HG03460 (cell line): ENCODE data around the gene LHX4.

Experiments
- ATAC-seq: cut with Tn5 transposase; IDR thresholded peaks from one replicate; pipeline ENCODE4 v1.9.1; 2021; ENCODE audit not compliant: unreplicated experiment

Gene LHX4

GRCh38 chr1:180241716-180242544 is 11.9 kb downstream of the LHX4 start:
- ATAC-seq, result no peak

- no peak for ATAC-seq
These were observed 13.6 kb downstream of the LHX4 start for GRCh38 chr1:180243517-180244221.

- ATAC-seq, result no peak
These were observed 14.8 kb downstream of the LHX4 start for GRCh38 chr1:180244840-180245239.

DNA sequence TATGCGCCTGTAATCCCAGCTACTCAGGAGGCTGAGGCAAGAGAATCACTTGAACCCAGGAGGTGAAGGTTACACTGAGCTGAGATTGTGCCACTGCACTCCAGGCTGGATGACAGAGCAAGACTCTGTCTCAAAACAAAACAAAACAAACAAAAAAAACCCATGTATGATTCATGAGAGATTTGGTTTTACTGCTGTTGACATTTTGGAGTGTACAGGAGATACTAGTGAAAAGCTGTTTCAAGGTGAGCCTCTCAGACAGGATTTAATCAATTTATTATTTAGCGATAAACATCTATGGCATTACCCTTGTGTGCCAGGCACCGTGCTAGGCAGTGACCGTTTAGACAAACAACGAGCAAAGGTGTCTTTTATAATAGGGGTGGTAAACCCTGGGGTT is 16.5 kb downstream of the LHX4 start:
- no peak for ATAC-seq

DNA sequence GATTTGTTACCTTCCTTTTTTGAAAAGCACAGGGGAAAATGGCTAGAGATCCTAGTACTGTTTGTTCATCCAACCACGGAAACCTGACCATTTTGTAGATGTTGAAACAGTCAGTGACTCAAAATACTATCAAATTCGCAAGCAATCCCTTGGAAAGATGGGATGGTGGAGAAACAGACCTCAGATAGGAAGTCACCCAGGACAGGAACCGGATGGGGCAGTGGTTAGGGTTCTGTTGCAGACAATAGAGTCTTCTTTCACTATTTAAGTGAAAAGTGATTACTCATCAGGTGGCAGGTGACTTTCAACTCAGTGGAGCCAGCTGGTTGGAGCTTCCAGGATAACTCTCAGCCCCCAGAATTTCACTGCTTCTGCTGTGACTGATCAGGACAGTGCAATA is 17.0 kb downstream of the LHX4 start:
- ATAC-seq, result no peak

- no peak for ATAC-seq
These were observed 17.5 kb downstream of the LHX4 start for GRCh38 chr1:180247580-180247979.

- ATAC-seq, result no peak
These were observed 18.1 kb downstream of the LHX4 start for GRCh38 chr1:180248176-180248575.

DNA sequence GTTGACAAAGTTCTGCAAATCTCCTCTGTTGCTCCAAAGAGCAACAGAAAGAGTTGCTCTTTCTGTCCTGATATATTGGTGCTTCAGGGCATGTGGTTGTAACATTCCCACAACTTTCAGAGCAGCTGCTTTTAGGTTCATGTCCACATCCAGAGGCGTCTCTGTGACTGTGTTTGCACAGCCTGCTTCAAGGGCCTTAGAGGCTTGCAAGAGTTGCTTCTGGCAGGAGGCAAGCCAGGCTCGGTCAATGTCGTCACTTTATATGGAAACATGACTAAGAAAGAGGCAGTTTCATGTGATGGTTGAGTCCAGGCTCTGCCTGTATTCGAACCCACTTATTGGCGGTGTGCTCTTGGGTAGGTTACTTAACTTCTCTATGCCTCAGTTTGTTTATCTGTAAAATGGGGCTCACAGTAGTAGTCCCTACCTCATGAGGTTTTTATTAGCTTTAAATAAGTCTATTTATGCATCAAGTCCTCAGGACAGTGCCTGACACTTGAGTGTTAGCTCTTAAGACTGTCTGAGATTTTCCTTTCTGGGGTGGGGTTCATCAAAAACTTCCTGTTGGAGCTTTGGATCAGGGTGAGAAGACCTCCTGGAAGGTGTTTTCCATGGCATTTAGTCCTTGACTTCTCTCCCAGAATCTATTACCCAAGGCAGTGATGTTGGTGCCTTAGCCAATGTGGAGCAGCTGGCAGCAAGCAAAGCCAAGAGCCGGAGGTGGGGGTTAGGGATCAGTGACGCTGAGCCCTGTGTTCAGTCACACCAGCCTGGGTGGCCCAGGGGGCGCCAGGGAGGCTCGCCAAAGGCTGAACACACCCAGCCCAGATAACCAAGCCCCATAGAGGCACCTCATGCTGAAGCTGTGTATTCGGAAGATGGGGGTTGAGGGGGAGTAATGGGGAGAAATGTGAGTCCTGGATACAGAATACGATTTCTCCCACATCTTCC is 18.9 kb downstream of the LHX4 start:
- ATAC-seq, result no peak

- no peak for ATAC-seq
These were observed 19.8 kb downstream of the LHX4 start for GRCh38 chr1:180249725-180250498.

GRCh38 chr1:180250499-180250770 is 20.4 kb downstream of the LHX4 start:
- ATAC-seq, result no peak

- no peak for ATAC-seq
These were observed 20.9 kb downstream of the LHX4 start for GRCh38 chr1:180250883-180251509.

DNA sequence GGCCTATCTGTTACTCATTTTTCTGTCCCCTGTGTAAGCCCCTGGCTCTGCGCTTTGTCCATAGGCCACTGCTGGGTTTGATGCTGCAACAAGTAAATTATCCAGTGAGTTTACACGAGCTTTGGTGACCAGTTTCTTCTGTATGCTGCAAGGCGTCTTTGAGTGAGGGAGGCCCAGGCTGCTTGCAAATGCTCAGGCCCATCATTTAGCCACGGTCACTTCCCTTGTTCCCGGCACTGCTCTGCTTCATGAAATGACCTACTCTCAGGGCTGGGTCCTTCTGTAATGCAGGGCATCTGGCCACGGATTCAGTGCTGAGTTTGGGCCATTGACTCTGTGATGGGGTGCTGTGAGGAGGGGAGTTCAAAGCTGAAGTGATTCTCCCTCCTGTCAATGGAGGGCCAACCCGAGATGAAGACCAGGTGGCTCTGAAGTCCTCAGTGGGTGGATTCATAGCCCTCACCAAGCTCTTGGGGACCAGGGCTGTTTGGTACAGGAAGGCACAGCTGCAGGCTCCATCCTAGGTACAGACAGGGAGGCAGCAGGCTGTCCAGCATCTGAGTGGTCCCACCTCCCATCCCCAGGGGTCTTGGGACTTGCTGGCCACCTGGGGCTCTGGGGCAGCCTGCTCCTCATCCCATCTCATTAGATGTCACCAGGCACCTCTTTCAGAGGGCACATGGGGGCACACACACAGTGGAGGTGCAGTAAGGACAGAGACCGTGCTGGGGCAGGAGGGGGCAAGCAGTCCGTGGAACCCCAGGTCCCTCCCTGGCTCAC is 21.7 kb downstream of the LHX4 start:
- ATAC-seq, result no peak

GRCh38 chr1:180252638-180253536 is 22.8 kb downstream of the LHX4 start:
- ATAC-seq, result no peak

GRCh38 chr1:180253585-180254495 is 23.8 kb downstream of the LHX4 start:
- no peak for ATAC-seq

GRCh38 chr1:180254496-180254819 is 24.4 kb downstream of the LHX4 start:
- ATAC-seq, result no peak

- ATAC-seq, result no peak
These were observed 24.8 kb downstream of the LHX4 start for GRCh38 chr1:180254854-180255253.

DNA sequence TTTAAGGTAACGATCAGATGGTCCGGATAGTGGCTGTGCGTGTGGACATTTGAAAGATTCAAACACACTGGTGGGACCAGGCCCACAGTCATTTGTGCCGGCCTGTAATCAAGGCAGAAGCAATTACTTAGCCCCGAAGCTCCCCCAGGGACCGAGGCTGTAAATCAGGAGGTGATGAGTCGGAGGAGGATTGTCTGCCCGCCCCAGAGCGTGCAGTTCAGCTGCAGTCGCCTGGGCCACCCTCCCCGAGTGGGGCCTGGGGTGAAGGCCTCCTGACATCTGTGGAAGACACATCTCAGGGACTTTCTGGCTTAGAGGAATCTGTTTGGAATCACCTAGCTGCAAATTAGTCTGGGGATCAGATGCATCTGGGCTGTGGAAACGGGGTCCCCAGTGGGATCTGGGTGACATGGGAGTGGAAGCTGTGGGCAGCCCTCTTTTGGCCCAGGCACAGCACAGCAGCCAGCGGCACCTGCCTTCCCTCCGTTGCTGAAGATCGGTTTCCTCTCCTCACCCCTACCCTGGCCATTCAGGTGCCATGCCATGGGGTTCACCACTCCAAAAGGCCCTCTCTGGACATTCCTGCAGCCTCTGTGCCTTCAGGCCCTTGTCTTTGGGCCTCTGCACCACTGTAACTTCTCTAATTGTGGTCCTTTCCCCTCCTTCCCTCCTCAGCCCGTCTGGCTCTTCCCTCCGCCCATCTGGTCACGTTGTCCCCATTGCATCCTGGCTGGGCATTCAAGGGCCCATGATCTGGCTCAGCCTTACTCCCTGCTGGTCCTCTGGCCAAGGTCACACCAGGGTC is 25.7 kb downstream of the LHX4 start:
- no peak for ATAC-seq
